ENCODE data around the gene BBS1.

BBS1 gene

DNA sequence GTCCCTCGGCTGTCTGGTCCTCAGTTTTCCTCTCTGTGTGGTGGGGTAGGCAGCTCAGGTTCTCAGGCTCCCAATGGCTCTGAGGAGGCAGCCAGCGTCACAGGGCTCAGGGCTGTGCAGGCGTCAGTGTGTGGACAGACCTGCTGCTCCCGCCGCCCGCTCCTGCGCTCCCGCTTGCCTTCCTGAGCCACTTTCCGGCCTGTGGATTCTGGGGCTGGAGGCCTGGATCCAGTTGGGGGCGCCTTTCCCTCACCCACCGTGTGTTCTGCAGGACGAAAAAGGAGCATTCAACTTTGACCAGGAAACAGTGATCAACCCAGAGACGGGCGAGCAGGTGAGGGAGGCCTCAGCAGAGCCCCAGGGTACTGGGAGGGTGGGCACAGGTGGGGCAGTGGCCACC is 15.5 kb upstream of the BBS1 start:
- Histone ChIP-seq H3K36me3 (ENCODE audit: control insufficient read depth in 4 of 4, insufficient read depth in 4 of 4, low read length in 3 of 4) (peaks cover 16 to 53% (median 34%) of the 10 kb centered on the region in 4 experiments), H3K9me3 (ENCODE audit: control extremely low read depth in 1 of 5, control insufficient read depth in 4 of 5, insufficient read depth in 2 of 5, low read depth in 1 of 5, low read length in 4 of 5) (no peaks in the 10 kb centered on the region), H3K27ac (ENCODE audit: insufficient read depth in 1 of 2, low read depth in 1 of 2, low read length in 2 of 2, poor library complexity in 1 of 2, severe bottlenecking in 2 of 2) (no peak overlapping the region), H3K4me3 (ENCODE audit: control insufficient read depth in 1 of 7, extremely low read depth in 1 of 7, insufficient read depth in 4 of 7, low read depth in 2 of 7, low read length in 6 of 7) (no peak overlapping the region), H3K27me3 (replicated peaks in 2 of 5; ENCODE audit: control insufficient read depth in 4 of 5, insufficient read depth in 5 of 5, low read length in 4 of 5) (no peaks in the 10 kb centered on the region), H3K4me1 (ENCODE audit: control extremely low read depth in 1 of 4, control insufficient read depth in 4 of 4, insufficient read depth in 4 of 4, low read length in 3 of 4) (no peaks in the 10 kb centered on the region)
- CTCF ChIA-PET: no interaction called here
- 95% methylated on average over 14 of the region's 14 CpGs for WGBS (ENCODE audit: insufficient coverage)
- no peak for DNase-seq
- POLR2A ChIA-PET: no interaction called here

DNA sequence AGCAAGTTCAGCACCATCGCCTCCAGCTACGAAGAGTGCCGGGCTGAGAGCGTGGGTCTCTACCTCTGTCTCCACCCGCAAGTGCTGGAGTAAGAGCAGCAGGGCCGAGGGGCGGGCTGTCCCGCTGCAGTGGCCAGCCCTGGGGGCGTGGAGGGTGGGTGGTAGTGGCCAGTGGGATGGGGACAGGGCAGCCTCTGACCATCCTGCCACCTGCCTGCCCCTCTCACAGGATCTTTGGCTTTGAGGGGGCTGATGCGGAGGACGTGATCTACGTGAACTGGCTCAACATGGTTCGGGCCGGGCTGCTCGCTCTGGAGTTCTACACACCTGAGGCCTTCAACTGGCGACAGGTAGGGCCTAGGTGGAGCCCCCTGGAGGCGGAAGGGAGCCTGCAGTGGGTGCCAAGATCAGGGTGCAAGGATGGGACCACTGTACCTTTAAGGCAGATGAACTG is 15.0 kb upstream of the BBS1 start:
- Histone ChIP-seq H3K27ac (ENCODE audit: insufficient read depth in 1 of 2, low read depth in 1 of 2, low read length in 2 of 2, poor library complexity in 1 of 2, severe bottlenecking in 2 of 2) (no peak overlapping the region), H3K36me3 (ENCODE audit: control insufficient read depth in 4 of 4, insufficient read depth in 4 of 4, low read length in 3 of 4) (peaks cover 16 to 52% (median 34%) of the 10 kb centered on the region in 4 experiments), H3K9me3 (ENCODE audit: control extremely low read depth in 1 of 5, control insufficient read depth in 4 of 5, insufficient read depth in 2 of 5, low read depth in 1 of 5, low read length in 4 of 5) (no peaks in the 10 kb centered on the region), H3K4me3 (ENCODE audit: control insufficient read depth in 1 of 7, extremely low read depth in 1 of 7, insufficient read depth in 4 of 7, low read depth in 2 of 7, low read length in 6 of 7) (no peak overlapping the region), H3K4me1 (ENCODE audit: control extremely low read depth in 1 of 4, control insufficient read depth in 4 of 4, insufficient read depth in 4 of 4, low read length in 3 of 4) (no peaks in the 10 kb centered on the region), H3K27me3 (replicated peaks in 2 of 5; ENCODE audit: control insufficient read depth in 4 of 5, insufficient read depth in 5 of 5, low read length in 4 of 5) (no peaks in the 10 kb centered on the region)
- 96% methylated on average over 12 of the region's 17 CpGs for WGBS (ENCODE audit: insufficient coverage)
- CTCF ChIA-PET: no interaction called here
- no peak for DNase-seq
- POLR2A ChIA-PET: no interaction called here

DNA sequence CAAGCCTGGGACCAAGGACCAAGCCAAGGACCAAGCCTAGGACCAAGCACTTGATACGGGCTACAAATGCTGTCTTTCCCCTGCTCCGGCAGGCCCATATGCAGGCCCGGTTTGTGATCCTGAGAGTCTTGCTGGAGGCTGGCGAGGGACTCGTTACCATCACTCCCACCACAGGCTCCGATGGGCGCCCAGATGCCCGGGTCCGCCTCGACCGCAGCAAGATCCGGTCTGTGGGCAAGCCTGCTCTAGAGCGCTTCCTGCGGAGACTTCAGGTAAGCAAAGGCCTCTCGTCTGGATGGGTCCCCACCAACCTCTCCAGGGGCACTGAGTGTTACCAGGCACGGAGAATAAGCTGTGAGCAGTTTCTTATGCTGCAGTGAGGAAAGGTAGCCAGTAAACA is 13.2 kb upstream of the BBS1 start:
- CTCF ChIA-PET: no interaction called here
- WGBS (ENCODE audit: insufficient coverage): 98% methylated on average over 16 of the region's 16 CpGs
- POLR2A ChIA-PET: no interaction called here

DNA sequence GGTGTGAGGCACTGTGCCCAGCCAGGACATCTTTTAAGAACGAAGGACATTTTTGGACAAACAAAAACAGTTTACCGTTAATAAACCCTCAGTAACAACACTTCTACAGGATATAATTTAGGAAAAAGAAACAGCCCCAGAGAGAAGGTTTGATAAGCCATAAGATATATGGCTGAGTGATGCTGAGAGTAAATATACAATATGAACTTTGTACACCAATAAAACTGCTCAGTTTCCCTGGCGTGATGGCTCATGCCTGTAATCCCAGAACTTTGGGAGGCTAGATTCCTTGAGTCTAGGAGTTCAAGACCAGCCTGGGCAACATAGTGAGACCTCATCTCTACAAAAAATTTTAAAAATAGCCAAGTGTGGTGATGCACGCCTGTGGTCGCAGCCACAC is 11.9 kb upstream of the BBS1 start:
- Histone ChIP-seq H3K4me3 (ENCODE audit: control insufficient read depth in 1 of 7, extremely low read depth in 1 of 7, insufficient read depth in 4 of 7, low read depth in 2 of 7, low read length in 6 of 7) (no peak overlapping the region), H3K27me3 (replicated peaks in 2 of 5; ENCODE audit: control insufficient read depth in 4 of 5, insufficient read depth in 5 of 5, low read length in 4 of 5) (no peaks in the 10 kb centered on the region), H3K9me3 (ENCODE audit: control extremely low read depth in 1 of 5, control insufficient read depth in 4 of 5, insufficient read depth in 2 of 5, low read depth in 1 of 5, low read length in 4 of 5) (no peaks in the 10 kb centered on the region), H3K4me1 (ENCODE audit: control extremely low read depth in 1 of 4, control insufficient read depth in 4 of 4, insufficient read depth in 4 of 4, low read length in 3 of 4) (no peaks in the 10 kb centered on the region), H3K27ac (ENCODE audit: insufficient read depth in 1 of 2, low read depth in 1 of 2, low read length in 2 of 2, poor library complexity in 1 of 2, severe bottlenecking in 2 of 2) (no peak overlapping the region), H3K36me3 (ENCODE audit: control insufficient read depth in 4 of 4, insufficient read depth in 4 of 4, low read length in 3 of 4) (peaks cover 12 to 36% (median 24%) of the 10 kb centered on the region in 4 experiments)
- POLR2A ChIA-PET: no interaction called here
- CTCF ChIA-PET: no interaction called here
- 96% methylated on average over 3 of the region's 5 CpGs for WGBS (ENCODE audit: insufficient coverage)
- no peak for DNase-seq

More for the DNA sequence above, 13.2 kb upstream of the BBS1 start:
- DNase-seq: no peak
- Histone ChIP-seq H3K4me1 (ENCODE audit: control extremely low read depth in 1 of 4, control insufficient read depth in 4 of 4, insufficient read depth in 4 of 4, low read length in 3 of 4) (no peaks in the 10 kb centered on the region), H3K27ac (ENCODE audit: insufficient read depth in 1 of 2, low read depth in 1 of 2, low read length in 2 of 2, poor library complexity in 1 of 2, severe bottlenecking in 2 of 2) (no peak overlapping the region), H3K27me3 (replicated peaks in 2 of 5; ENCODE audit: control insufficient read depth in 4 of 5, insufficient read depth in 5 of 5, low read length in 4 of 5) (no peaks in the 10 kb centered on the region), H3K36me3 (ENCODE audit: control insufficient read depth in 4 of 4, insufficient read depth in 4 of 4, low read length in 3 of 4) (peaks cover 12 to 45% (median 32%) of the 10 kb centered on the region in 4 experiments), H3K9me3 (ENCODE audit: control extremely low read depth in 1 of 5, control insufficient read depth in 4 of 5, insufficient read depth in 2 of 5, low read depth in 1 of 5, low read length in 4 of 5) (no peaks in the 10 kb centered on the region), H3K4me3 (ENCODE audit: control insufficient read depth in 1 of 7, extremely low read depth in 1 of 7, insufficient read depth in 4 of 7, low read depth in 2 of 7, low read length in 6 of 7) (no peak overlapping the region)

DNA sequence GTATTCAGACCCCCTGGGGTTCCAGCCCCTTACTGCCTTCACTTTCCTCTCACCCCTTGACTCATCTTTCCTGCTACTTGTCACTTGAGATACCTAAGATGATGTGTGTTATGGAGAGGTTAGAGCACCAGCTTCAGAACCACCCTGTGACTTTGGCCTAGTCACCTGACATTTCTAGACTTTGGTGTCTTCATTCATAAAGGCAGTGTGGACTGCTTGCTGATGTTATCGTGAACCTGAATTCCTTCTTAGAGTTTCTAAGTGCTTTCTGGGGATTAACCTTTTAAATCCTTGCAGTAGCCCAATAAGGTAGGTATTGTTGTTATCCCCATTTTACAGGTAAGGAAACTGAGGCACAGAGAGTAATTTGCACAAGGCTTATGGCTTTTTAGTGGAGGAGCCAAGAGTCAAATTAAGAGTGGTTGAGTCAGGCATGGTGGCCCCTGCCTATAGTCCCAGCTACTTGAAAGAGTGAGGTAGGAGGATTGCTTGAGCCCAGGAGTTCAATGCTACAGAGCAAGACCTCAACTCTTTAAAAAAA is 5.1 kb upstream of the BBS1 start:
- Histone ChIP-seq H3K9me3 (ENCODE audit: control extremely low read depth in 1 of 5, control insufficient read depth in 4 of 5, insufficient read depth in 2 of 5, low read depth in 1 of 5, low read length in 4 of 5) (no peaks in the 10 kb centered on the region), H3K27ac (ENCODE audit: insufficient read depth in 1 of 2, low read depth in 1 of 2, low read length in 2 of 2, poor library complexity in 1 of 2, severe bottlenecking in 2 of 2) (no peak overlapping the region), H3K4me3 (ENCODE audit: control insufficient read depth in 1 of 7, extremely low read depth in 1 of 7, insufficient read depth in 4 of 7, low read depth in 2 of 7, low read length in 6 of 7) (no peak overlapping the region), H3K36me3 (ENCODE audit: control insufficient read depth in 4 of 4, insufficient read depth in 4 of 4, low read length in 3 of 4) (peaks cover 2 to 31% (median 15%) of the 10 kb centered on the region in 4 experiments), H3K4me1 (ENCODE audit: control extremely low read depth in 1 of 4, control insufficient read depth in 4 of 4, insufficient read depth in 4 of 4, low read length in 3 of 4) (peaks cover 0 to 8% (median 1%) of the 10 kb centered on the region in 4 experiments), H3K27me3 (replicated peaks in 2 of 5; ENCODE audit: control insufficient read depth in 4 of 5, insufficient read depth in 5 of 5, low read length in 4 of 5) (no peaks in the 10 kb centered on the region)
- CTCF ChIA-PET: no interaction called here
- DNase-seq: no peak
- POLR2A ChIA-PET: no interaction called here
- WGBS (ENCODE audit: insufficient coverage): 100% methylated on average over 1 of the region's 1 CpG

DNA sequence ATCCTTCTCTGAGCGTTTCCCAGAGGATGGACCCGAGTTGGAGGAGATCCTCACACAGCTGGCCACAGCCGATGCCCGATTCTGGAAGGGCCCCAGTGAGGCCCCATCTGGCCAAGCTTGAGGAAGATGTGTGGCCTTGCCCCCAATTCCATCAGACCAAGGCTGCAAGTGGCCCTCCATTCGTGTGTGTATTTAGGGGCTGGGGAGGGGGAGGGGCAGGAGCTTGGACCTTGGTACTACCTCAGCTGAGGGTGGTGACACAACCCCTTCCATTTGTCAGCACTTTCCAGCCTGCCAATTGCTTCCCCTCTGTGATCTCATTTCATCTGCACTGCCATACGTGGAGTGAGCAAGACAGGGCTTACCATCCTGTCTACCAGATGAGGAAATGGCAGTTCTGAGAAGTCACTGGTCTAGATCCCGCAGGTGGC is 1.3 kb upstream of the BBS1 start:
- Histone ChIP-seq H3K4me3 (ENCODE audit: control insufficient read depth in 1 of 7, extremely low read depth in 1 of 7, insufficient read depth in 4 of 7, low read depth in 2 of 7, low read length in 6 of 7) (no peak overlapping the region), H3K27ac (ENCODE audit: insufficient read depth in 1 of 2, low read depth in 1 of 2, low read length in 2 of 2, poor library complexity in 1 of 2, severe bottlenecking in 2 of 2) (peak overlapping the region in 1 of 2 experiments; percentile 9), H3K9me3 (ENCODE audit: control extremely low read depth in 1 of 5, control insufficient read depth in 4 of 5, insufficient read depth in 2 of 5, low read depth in 1 of 5, low read length in 4 of 5) (no peaks in the 10 kb centered on the region), H3K4me1 (ENCODE audit: control extremely low read depth in 1 of 4, control insufficient read depth in 4 of 4, insufficient read depth in 4 of 4, low read length in 3 of 4) (peaks cover 4 to 17% (median 11%) of the 10 kb centered on the region in 4 experiments), H3K27me3 (replicated peaks in 2 of 5; ENCODE audit: control insufficient read depth in 4 of 5, insufficient read depth in 5 of 5, low read length in 4 of 5) (no peaks in the 10 kb centered on the region), H3K36me3 (ENCODE audit: control insufficient read depth in 4 of 4, insufficient read depth in 4 of 4, low read length in 3 of 4) (peaks cover 7 to 33% (median 16%) of the 10 kb centered on the region in 4 experiments)
- DNase-seq: peak in 2 of 3 donors; percentile 31 to 32
- 89% methylated on average over 7 of the region's 7 CpGs for WGBS (ENCODE audit: insufficient coverage)
- ChIA-PET CTCF (interaction anchor here (0.7 to 1.3 kb wide), 2 partner anchors 100 to 293 kb away, joined by 3 to 4 read pairs; no protein-coding TSS in a partner anchor), POLR2A (no interaction called here)

DNA sequence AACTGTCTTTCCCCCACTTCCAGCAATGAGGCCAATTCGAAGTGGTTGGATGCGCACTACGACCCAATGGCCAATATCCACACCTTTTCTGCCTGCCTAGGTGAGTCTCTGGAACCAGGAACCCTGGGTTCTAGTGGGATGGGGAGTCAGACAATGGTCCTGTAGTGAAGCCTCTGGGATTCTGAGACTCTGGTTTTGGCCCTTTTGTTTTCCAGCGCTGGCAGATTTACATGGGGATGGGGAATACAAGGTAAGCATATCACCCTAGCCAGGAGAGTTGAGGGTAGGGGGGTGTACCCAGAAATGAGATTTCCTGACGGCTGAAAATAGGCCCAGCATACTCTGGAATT is 530 bp downstream of the BBS1 start:
- Histone ChIP-seq H3K9me3 (ENCODE audit: control extremely low read depth in 1 of 5, control insufficient read depth in 4 of 5, insufficient read depth in 2 of 5, low read depth in 1 of 5, low read length in 4 of 5) (no peaks in the 10 kb centered on the region), H3K4me3 (ENCODE audit: control insufficient read depth in 1 of 7, extremely low read depth in 1 of 7, insufficient read depth in 4 of 7, low read depth in 2 of 7, low read length in 6 of 7) (peak overlapping the region; percentile 85 to 100 (median 90)), H3K27ac (ENCODE audit: insufficient read depth in 1 of 2, low read depth in 1 of 2, low read length in 2 of 2, poor library complexity in 1 of 2, severe bottlenecking in 2 of 2) (peak overlapping the region; percentile 50 to 76), H3K27me3 (replicated peaks in 2 of 5; ENCODE audit: control insufficient read depth in 4 of 5, insufficient read depth in 5 of 5, low read length in 4 of 5) (no peaks in the 10 kb centered on the region), H3K36me3 (ENCODE audit: control insufficient read depth in 4 of 4, insufficient read depth in 4 of 4, low read length in 3 of 4) (peaks cover 6 to 31% (median 20%) of the 10 kb centered on the region in 4 experiments), H3K4me1 (ENCODE audit: control extremely low read depth in 1 of 4, control insufficient read depth in 4 of 4, insufficient read depth in 4 of 4, low read length in 3 of 4) (peaks cover 4 to 17% (median 11%) of the 10 kb centered on the region in 4 experiments)
- no peak for DNase-seq
- CTCF ChIA-PET: interaction anchor here (1.4 kb wide), 1 partner anchor 19 kb away, joined by 4 read pairs; no protein-coding TSS in a partner anchor
- POLR2A ChIA-PET: interaction anchor here (0.7 kb wide), 1 partner anchor 237 kb away, joined by 3 read pairs; no protein-coding TSS in a partner anchor
- WGBS (ENCODE audit: insufficient coverage): no CpG with 5 or more reads among the region's 5 CpGs
